ENCODE results near the gene DISC1.
A peak's percentile ranks its signal among the peaks of the same experiment; 100 is the strongest.
"Not testable (repeated sequence)": the region's sequence is repeated elsewhere in the genome, so short reads cannot be mapped to it uniquely, and the experiment has no call there.

The DISC1 gene

DNA sequence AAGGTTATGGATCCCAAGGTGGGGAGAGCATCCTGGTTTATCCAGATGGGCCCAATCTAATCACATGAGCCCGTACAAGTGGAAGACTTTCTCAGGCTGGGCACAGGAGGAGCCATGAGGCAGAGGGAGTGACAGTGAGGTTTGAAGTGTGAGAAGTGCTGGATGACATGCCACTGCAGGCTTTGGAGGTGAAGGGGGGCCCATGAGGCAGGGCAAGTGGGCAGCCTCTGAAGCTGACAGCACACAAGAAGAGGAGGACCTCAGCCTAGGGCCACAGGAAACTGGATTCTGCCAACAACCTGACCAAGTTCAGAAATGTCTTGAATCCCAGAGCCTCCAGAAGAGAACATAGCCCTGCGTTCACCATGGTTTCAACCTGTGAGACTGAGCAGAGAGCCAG lies 311.6 kb downstream of the DISC1 start:
- DNase-seq, result no peak

- no peak for DNase-seq
Observed at GRCh38 chr1:231938711-231939110, 312.1 kb downstream of the DISC1 start.

GRCh38 chr1:231939118-231939517 lies 312.5 kb downstream of the DISC1 start:
- DNase-seq, result no peak

GRCh38 chr1:231940116-231940515 lies 313.5 kb downstream of the DISC1 start:
- DNase-seq, result no peak

DNA sequence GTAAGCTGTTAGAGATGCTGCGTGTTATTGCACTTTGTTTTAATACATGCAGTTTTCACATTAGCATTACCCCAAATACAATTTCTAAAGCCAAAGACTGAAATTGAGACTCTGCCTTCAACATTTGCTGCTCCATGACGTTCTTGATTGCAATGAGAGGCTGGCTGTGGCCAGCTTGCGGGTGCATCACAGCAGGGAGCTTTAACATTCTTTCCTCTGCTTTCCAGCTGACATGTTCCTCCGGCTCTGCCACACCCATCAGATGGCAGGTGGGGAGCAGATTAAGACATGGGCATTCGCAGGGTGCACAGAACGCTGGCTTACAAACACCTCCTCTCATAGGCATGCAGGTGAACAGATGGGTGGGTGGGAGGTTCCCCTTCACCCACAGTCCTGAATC lies 314.1 kb downstream of the DISC1 start:
- DNase-seq, result no peak

DNA sequence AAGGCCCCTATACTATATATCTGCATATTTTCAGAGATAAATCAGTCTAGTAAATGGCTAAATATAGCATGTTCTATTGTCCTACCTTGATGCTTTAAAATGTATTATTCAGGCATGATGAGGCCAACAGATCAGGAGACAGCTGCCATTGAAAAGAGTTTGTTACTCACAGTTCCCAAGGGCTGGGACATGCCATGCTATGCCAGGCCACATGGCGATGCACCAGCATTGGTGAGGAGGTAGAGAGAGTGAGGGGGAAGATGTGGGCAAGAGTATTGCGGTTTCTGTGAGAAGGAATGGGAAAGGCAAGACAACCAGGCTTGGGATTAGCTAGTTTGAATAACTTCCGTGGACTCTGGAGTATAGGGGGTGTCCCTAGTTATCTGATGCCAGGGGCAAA lies 316.5 kb downstream of the DISC1 start:
- no peak for DNase-seq

- not testable (repeated sequence) for DNase-seq
Observed at GRCh38 chr1:231948102-231948501, 321.5 kb downstream of the DISC1 start.

- DNase-seq, result peak; percentile 48 to 70
Observed at GRCh38 chr1:231949277-231950091, 322.9 kb downstream of the DISC1 start.

- no peak for DNase-seq
Observed at GRCh38 chr1:231950331-231951128, 323.9 kb downstream of the DISC1 start.

DNA sequence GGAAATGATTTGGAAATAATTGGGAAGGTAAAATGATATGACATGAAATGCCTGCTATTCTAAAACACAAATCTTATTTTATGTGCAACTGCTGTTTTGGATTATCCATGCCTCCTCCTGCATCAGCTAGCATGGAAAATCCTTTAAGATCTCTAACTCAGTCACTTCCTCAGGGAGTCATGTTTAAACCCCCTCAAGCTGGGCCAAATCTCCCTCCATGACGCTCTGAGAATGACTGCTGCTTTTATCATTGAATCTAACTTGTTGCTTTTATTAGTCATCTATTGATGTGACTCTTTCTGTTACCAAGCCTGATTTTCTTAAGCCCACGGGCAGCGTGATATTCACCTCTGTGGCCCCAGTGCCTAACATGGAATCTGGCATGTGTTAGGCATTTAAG lies 324.8 kb downstream of the DISC1 start:
- no peak for DNase-seq

- DNase-seq, result no peak
Observed at GRCh38 chr1:231952154-231952553, 325.6 kb downstream of the DISC1 start.

- DNase-seq, result no peak
Observed at GRCh38 chr1:231953660-231954059, 327.1 kb downstream of the DISC1 start.

- no peak for DNase-seq
Observed at GRCh38 chr1:231954751-231955150, 328.2 kb downstream of the DISC1 start.

DNA sequence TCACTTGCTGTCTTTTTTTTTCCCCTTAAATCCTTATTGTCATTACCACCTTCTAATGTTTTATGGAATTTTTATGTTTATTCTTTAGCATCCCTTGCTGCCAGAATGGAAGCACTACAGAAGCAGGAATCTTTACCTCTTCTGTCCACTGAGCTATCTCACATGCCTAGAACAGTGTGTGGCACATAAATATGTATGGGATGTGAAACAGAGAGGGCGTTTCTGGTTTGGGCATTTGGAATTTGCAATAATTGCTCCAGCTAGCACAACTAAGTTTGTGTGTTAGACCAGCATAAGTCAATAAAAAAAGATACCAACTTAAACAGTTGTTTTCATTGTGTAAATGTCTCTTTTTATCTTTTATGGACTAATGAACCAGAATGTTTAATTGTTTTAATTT lies 330.8 kb downstream of the DISC1 start:
- DNase-seq, result no peak

DNA sequence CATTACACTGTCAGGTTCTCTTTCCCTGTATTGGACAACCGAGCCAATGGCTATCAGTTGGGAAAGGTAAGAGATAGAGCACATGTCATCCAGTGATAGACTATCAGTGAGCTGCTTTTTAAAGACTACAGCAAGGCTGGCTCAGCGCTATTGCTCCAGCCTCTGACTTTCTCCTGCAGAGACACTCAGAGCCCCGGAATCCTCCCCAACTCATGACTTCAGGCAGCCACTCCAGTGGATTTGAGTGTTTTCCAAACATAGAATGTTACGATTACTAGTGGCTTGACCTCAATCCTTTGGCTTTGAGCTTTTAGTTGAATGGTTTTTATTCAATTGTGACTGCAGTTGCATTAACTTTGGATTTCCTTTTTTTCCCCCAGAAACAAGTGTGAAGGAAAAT lies 331.9 kb downstream of the DISC1 start:
- no peak for DNase-seq

GRCh38 chr1:231959225-231959884 lies 332.8 kb downstream of the DISC1 start:
- DNase-seq, result no peak

DNA sequence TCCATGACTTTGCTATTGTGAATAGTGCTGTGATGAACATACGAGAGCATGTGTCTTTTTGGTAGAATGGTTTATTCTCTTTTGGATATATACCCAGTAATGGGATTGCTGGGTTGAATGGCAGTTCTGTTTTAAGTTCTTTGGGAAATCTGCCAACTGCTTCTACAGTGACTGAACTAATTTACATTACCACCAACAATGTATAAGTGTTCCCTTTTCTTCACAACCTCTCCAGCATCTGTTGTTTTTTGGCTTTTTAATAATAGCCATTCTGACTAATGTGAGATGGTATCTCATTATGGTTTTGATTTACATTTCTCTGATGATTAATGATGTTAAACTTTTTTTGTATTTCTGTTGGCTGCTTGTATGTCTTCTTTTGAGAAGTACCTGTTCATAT lies 335.2 kb downstream of the DISC1 start:
- DNase-seq, result peak in 1 of 2 experiments; percentile 65

DNA sequence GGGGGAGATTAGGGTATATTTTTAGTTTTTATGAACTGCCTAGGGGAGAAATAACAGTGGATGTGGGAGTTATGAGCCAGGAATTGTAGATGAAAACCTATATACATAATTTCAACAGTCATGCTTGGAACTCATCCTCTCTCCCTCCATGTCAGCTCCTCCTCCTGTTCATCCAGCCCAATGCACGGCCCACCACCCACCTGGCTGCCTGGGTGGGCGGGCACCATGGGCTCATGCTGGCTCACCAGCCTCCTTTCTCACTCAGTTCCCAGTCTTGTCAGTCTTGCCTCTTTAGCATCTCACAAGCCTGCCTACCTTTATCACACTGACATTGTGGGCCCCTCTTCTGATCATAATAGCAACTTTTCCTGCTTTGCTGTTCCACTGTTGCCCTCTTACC lies 336.0 kb downstream of the DISC1 start:
- no peak for DNase-seq

GRCh38 chr1:231964241-231964640 lies 337.7 kb downstream of the DISC1 start:
- no peak for DNase-seq

- DNase-seq, result no peak
Observed at GRCh38 chr1:231964961-231965360, 338.4 kb downstream of the DISC1 start.

DNA sequence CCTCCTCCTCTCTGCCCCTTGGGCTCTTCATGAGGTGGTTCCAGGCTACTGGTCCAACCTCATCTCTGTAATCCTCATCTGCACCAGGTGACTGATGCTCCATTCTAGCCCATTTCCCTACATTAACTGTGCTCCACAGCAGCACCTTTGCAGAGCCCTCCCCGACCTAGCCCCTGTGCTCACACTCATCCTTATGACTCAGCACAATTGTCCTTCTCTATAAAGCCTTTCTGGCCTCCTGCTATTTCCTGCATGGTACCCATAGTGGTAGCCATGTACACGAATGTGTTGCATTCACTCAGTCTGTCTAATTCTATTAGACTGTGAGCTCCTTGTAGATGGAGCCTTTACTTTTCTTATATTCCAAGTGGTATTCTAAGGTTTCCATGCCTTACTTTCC lies 339.0 kb downstream of the DISC1 start:
- DNase-seq, result no peak

GRCh38 chr1:231966983-231967382 lies 340.4 kb downstream of the DISC1 start:
- DNase-seq, result no peak

GRCh38 chr1:231969076-231969475 lies 342.5 kb downstream of the DISC1 start:
- DNase-seq, result no peak

DNA sequence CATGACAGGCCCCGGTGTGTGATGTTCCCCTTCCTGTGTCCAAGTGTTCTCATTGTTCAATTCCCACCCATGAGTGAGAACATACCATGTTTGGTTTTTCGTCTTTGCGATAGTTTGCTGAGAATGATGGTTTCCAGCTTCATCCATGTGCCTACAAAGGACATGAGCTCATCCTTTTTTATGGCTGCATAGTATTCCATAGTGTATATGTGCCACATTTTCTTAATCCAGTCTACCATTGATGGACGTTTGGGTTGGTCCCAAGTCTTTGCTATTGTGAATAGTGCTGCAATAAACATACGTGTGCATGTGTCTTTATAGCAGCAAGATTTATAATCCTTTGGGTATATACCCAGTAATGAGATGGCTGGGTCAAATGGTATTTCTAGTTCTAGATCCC lies 343.2 kb downstream of the DISC1 start:
- DNase-seq, result not testable (repeated sequence)
